GM12878 (cell line): Measurements from ENCODE around the gene CD79A. TPM values are rescaled to one million over a fixed set of nuclear protein-coding genes. Genes with fewer than 3 reads are reported as not detected.
A peak's percentile ranks its signal among the peaks of the same experiment; 100 is the strongest.

Experiments
- ATF7 ChIP-seq: fragments of 450-650 bp; IDR thresholded peaks from 2 replicates; pipeline ENCODE4 v1.6.1; 2016; ENCODE audit warnings: low read depth, mild to moderate bottlenecking
- CBFB ChIP-seq: IDR thresholded peaks from 2 replicates; pipeline ENCODE4 v1.6.1; 2016; ENCODE audit warnings: antibody characterized with exemption, low read depth
- ETV6 ChIP-seq, 2 experiments: fragments of 450-650 bp in 1 of 2; IDR thresholded peaks in 1 of 2; conservative IDR thresholded peaks in 1 of 2; 2 replicates each; pipeline ENCODE4 v1.6.1; 2014; ENCODE audit warnings: antibody characterized with exemption in 1 of 2, borderline replicate concordance in 1 of 2, low read depth in 1 of 2, mild to moderate bottlenecking in 1 of 2, moderate library complexity in 1 of 2
- GABPA ChIP-seq: IDR thresholded peaks from 2 replicates; pipeline ENCODE4 v1.6.1; 2014; ENCODE audit warnings: antibody characterized with exemption, low read depth, mild to moderate bottlenecking, inconsistent platforms
- HCFC1 ChIP-seq: fragments of 150-350 bp; IDR thresholded peaks from 2 replicates; pipeline ENCODE4 v1.6.1; 2014; ENCODE audit warnings: low read length
- IRF5 ChIP-seq: fragments of 450-650 bp; IDR thresholded peaks from 2 replicates; pipeline ENCODE4 v1.6.1; 2017; ENCODE audit warnings: borderline replicate concordance
- LARP7 ChIP-seq: fragments of 450-650 bp; IDR thresholded peaks from 2 replicates; pipeline ENCODE4 v1.6.1; 2017; ENCODE audit warnings: mild to moderate bottlenecking
- NBN ChIP-seq: fragments of 450-650 bp; IDR thresholded peaks from 2 replicates; pipeline ENCODE4 v1.6.1; 2016
- NR2C2 ChIP-seq: IDR thresholded peaks from 2 replicates; pipeline ENCODE4 v1.6.1; 2011; ENCODE audit warnings: borderline replicate concordance, low read depth; ENCODE audit not compliant: control insufficient read depth, insufficient read length
- NRF1 ChIP-seq: conservative IDR thresholded peaks from 2 replicates; pipeline ENCODE4 v1.6.1; 2011; ENCODE audit warnings: mild to moderate bottlenecking, low read depth, low read length, improper control_type of control experiment
- PML ChIP-seq: IDR thresholded peaks from 2 replicates; pipeline ENCODE4 v1.6.1; 2012; ENCODE audit warnings: low read length, inconsistent platforms
- RAD51 ChIP-seq: fragments of 450-650 bp; IDR thresholded peaks from 2 replicates; pipeline ENCODE4 v1.6.1; 2016; ENCODE audit warnings: moderate library complexity, mild to moderate bottlenecking, inconsistent platforms
- RELA ChIP-seq: fragments of 450-650 bp; IDR thresholded peaks from 2 replicates; pipeline ENCODE4 v1.8.0; 2014; ENCODE audit warnings: borderline replicate concordance; ENCODE audit not compliant: partially characterized antibody
- SIX5 ChIP-seq: IDR thresholded peaks from 2 replicates; pipeline ENCODE4 v1.6.1; 2011; ENCODE audit warnings: mild to moderate bottlenecking, low read depth, low read length, moderate library complexity; ENCODE audit not compliant: severe bottlenecking
- SRF ChIP-seq, 2 experiments: IDR thresholded peaks; 2 replicates each; pipeline ENCODE4 v1.6.1; 2011; ENCODE audit warnings: low read depth in 2 of 2, low read length in 2 of 2, mild to moderate bottlenecking in 1 of 2, moderate library complexity in 1 of 2
- STAT1 ChIP-seq: fragments of 450-650 bp; conservative IDR thresholded peaks from 2 replicates; pipeline ENCODE4 v1.6.1; 2014; ENCODE audit warnings: antibody characterized with exemption, mild to moderate bottlenecking
- SUPT20H ChIP-seq: IDR thresholded peaks from 2 replicates; pipeline ENCODE4 v1.6.1; 2011; ENCODE audit warnings: low read depth, mild to moderate bottlenecking, low read length, moderate library complexity, borderline replicate concordance; ENCODE audit not compliant: control insufficient read depth
- WRNIP1 ChIP-seq: IDR thresholded peaks from 2 replicates; pipeline ENCODE4 v1.6.1; 2011; ENCODE audit warnings: low read depth, low read length, improper control_type of control experiment, borderline replicate concordance
- ZBTB40 ChIP-seq: fragments of 450-650 bp; IDR thresholded peaks from 2 replicates; pipeline ENCODE4 v1.6.1; 2016; ENCODE audit warnings: mild to moderate bottlenecking, moderate library complexity, borderline replicate concordance
- ZNF274 ChIP-seq: IDR thresholded peaks from one replicate; pipeline ENCODE4 v1.8.0; 2011; ENCODE audit not compliant: insufficient read length, insufficient read depth
- polyA plus RNA-seq, 11 experiments: library from polyadenylated mRNA; depleted of rRNA in 4 of 11; unstranded in 6 of 11; stranded (reverse) in 5 of 11; fragments of >200 nt; fragmentation: Nextera tagmentation in 4 of 11; fragmentation: Illumina TruSeq in 1 of 11; extraction: Ambion mirVana in 4 of 11; extraction: Trizol in 1 of 11; gene quantifications; 1 replicate in 1 of 11; 2 replicates in 10 of 11; pipeline versions ENCODE4 v1.2.1 to v1.2.3, GENCODE V29; 2011 to 2016; ENCODE audit warnings: inconsistent platforms in 2 of 11, missing spikeins in 2 of 11, low read depth in 1 of 11
- total RNA-seq, 4 experiments: library from RNA; depleted of rRNA in 3 of 4; stranded (reverse); fragments of >200 nt in 3 of 4; fragmentation: Illumina TruSeq in 1 of 4; extraction: Trizol in 1 of 4; gene quantifications; 2 replicates each; pipeline versions ENCODE4 v1.2.1 to v1.2.3, GENCODE V29; 2013 to 2021
- TF ChIP-seq, protein P1 (sequence below): fragments of 450-650 bp; IDR thresholded peaks from 2 replicates; pipeline ENCODE4 v1.6.1; 2018; ENCODE audit warnings: borderline replicate concordance, mild to moderate bottlenecking; ENCODE audit not compliant: partially characterized antibody
- TF ChIP-seq, protein P2 (sequence below): IDR thresholded peaks from 2 replicates; pipeline ENCODE4 v1.6.1; 2011; ENCODE audit warnings: low read depth, mild to moderate bottlenecking, low read length, moderate library complexity, borderline replicate concordance; ENCODE audit errors: extremely low read depth

CD79A gene
- total and polyA plus RNA-seq, 10 of the 15 experiments (the other 5 are each of a cell fraction or from before 2014, with no cell fraction given): 38.8 to 414 (median 282) TPM

DNA sequence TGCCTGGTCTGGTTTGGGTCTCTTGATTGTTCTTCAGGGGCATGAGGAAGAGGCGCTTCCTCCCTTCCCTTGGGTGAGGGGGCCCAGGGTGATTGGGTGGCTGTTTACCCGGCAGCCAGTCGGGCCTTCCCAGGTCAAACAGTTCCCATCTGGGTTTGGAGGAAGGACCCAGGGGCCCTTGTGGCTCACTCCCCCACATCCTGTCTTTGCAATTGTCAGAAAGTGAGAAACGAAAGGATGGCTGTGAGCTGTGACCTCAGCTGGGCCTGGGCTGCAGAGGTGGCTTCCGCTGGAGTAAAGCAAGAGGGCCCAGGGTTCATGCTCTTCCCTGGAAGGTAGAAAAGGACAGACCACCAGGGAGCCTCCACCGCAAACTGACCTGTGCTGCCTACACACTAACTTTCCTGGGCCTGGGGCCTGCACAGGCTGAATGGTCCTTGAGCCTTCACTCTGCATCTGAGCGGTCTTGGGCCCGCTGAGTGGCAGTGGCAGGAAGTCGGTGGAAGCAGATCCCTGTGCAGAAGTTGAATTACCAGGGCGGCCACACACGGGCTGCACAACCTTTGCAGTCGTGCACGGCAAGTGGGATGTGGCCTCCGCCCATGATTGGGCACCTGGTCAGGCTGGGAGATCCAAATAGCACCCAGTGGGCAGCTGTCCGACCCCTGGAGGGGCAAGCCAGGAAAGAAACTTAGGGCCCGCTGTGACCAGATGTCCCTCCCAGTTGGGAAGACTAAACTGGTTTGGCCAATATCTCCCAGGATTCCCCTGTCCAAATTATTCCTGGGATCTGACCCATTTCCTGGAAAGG is 5.3 kb upstream of the CD79A start (continued):
- TF ChIP-seq NRF1: no peak
- no peak for TF ChIP-seq STAT1
- no peak for TF ChIP-seq NR2C2
- no peak; the same call in 1 of the 2 replicates for TF ChIP-seq CBFB
- no peak for TF ChIP-seq HCFC1
- TF ChIP-seq, protein P1, sequence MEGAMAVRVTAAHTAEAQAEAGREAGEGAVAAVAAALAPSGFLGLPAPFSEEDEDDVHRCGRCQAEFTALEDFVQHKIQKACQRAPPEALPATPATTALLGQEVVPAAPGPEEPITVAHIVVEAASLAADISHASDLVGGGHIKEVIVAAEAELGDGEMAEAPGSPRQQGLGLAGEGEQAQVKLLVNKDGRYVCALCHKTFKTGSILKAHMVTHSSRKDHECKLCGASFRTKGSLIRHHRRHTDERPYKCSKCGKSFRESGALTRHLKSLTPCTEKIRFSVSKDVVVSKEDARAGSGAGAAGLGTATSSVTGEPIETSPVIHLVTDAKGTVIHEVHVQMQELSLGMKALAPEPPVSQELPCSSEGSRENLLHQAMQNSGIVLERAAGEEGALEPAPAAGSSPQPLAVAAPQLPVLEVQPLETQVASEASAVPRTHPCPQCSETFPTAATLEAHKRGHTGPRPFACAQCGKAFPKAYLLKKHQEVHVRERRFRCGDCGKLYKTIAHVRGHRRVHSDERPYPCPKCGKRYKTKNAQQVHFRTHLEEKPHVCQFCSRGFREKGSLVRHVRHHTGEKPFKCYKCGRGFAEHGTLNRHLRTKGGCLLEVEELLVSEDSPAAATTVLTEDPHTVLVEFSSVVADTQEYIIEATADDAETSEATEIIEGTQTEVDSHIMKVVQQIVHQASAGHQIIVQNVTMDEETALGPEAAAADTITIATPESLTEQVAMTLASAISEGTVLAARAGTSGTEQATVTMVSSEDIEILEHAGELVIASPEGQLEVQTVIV: no peak
- no peak; the same call in 1 of the 2 replicates for TF ChIP-seq PML
- no peak for TF ChIP-seq RAD51
- TF ChIP-seq SUPT20H: no peak
- 0 out of 2 replicates have a peak, but pooled peaks have one; percentile 52 for TF ChIP-seq GABPA
- TF ChIP-seq LARP7: peak; percentile 22; the same call in 1 of the 2 replicates
- no peak for TF ChIP-seq SRF (IDR thresholded peaks at IDR 0.05; ENCODE audit: low read depth in 2 of 2, low read length in 2 of 2)
- TF ChIP-seq ETV6 (conservative IDR thresholded peaks at IDR 0.05 in 1 of 2, IDR thresholded peaks at IDR 0.05 in 1 of 2; ENCODE audit: borderline replicate concordance in 1 of 2, low read depth in 1 of 2): peak in 1 of 2 experiments; percentile 90; a peak in 2 of 4 replicates
- no peak for TF ChIP-seq ZNF274
- TF ChIP-seq NBN: peak; percentile 64; the same call in 1 of the 2 replicates
- TF ChIP-seq, protein P2, sequence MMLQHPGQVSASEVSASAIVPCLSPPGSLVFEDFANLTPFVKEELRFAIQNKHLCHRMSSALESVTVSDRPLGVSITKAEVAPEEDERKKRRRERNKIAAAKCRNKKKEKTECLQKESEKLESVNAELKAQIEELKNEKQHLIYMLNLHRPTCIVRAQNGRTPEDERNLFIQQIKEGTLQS: no peak
- peak; percentile 79 for TF ChIP-seq ATF7
- no peak for TF ChIP-seq RELA
- TF ChIP-seq IRF5: no peak
- peak; percentile 27; the same call in 1 of the 2 replicates for TF ChIP-seq ZBTB40
- no peak for TF ChIP-seq WRNIP1
- no peak for TF ChIP-seq SIX5
